Fibroblast of lung (primary cell): ENCODE measurements around the gene GTF2H2. TPM values are rescaled to one million over a fixed set of nuclear protein-coding genes. Genes with fewer than 3 reads are reported as not detected.

Source experiments
- polyA plus RNA-seq, 2 donors: library from polyadenylated mRNA; depleted of rRNA in 1 of 2; stranded (reverse) in 1 of 2; unstranded in 1 of 2; fragments of >200 nt; gene quantifications; 2 replicates each; pipeline ENCODE4 v1.2.1, GENCODE V29; 2011 to 2012; ENCODE audit warnings: missing spikeins in 1 of 2
- total RNA-seq: library from RNA; depleted of rRNA; stranded (reverse); fragments of >200 nt; gene quantifications from 2 replicates; pipeline ENCODE4 v1.2.1, GENCODE V29; 2014

The GTF2H2 gene
- total and polyA plus RNA-seq, 2 donors (not counting 1 experiment from before 2014, with no cell fraction given) = 14.2 to 20.8 TPM

Other genes with a start within 250 kb of the GTF2H2 start
- 2.8 and 4.4 TPM in 2 replicates for gene SERF1A, start 167.0 kb downstream of the GTF2H2 start, total RNA-seq
- gene SERF1A, start 167.0 kb downstream of the GTF2H2 start, polyA plus RNA-seq = 3.8 and 4.9 TPM in 2 replicates
- gene SMN1, start 142.6 kb downstream of the GTF2H2 start, total RNA-seq = 23.9 and 27.2 TPM in 2 replicates
- gene SMN1, start 142.6 kb downstream of the GTF2H2 start, polyA plus RNA-seq = 37.4 and 40.0 TPM in 2 replicates
- gene NAIP, start 42.3 kb downstream of the GTF2H2 start, total RNA-seq = 1.5 and 3.8 TPM in 2 replicates
- gene NAIP, start 42.3 kb downstream of the GTF2H2 start, polyA plus RNA-seq = 1.4 and 2.7 TPM in 2 replicates